Measurements from ENCODE around the gene FAHD1.
"Not testable (repeated sequence)": the region's sequence is repeated elsewhere in the genome, so short reads cannot be mapped to it uniquely, and the experiment has no call there.

Gene FAHD1

GRCh38 chr16:1857433-1858097, 30.6 kb downstream of the FAHD1 start:
- no peak for DNase-seq

- no peak for DNase-seq
Measured at GRCh38 chr16:1858189-1858865, 31.3 kb downstream of the FAHD1 start.

GRCh38 chr16:1859650-1860049, 32.6 kb downstream of the FAHD1 start:
- DNase-seq, result no peak

GRCh38 chr16:1861730-1862129, 34.7 kb downstream of the FAHD1 start:
- no peak for DNase-seq

GRCh38 chr16:1862394-1862793, 35.4 kb downstream of the FAHD1 start:
- no peak for DNase-seq

- DNase-seq, result no peak
Measured at GRCh38 chr16:1863681-1864460, 36.9 kb downstream of the FAHD1 start.

GRCh38 chr16:1865902-1866690, 39.1 kb downstream of the FAHD1 start:
- no peak for DNase-seq

- DNase-seq, result no peak
Measured at GRCh38 chr16:1870365-1871082, 43.5 kb downstream of the FAHD1 start.

GRCh38 chr16:1871974-1872635, 45.1 kb downstream of the FAHD1 start, which contains the start of gene MEIOB:
Gene MEIOB (minus strand): TSS chr16:1872164. CDS start chr16:1868175, 3,989 bp downstream.
- DNase-seq, result no peak

- no peak for DNase-seq
Measured at GRCh38 chr16:1874854-1875253, 47.8 kb downstream of the FAHD1 start.

GRCh38 chr16:1876066-1876465, 49.1 kb downstream of the FAHD1 start:
- DNase-seq, result not testable (repeated sequence)

- no peak for DNase-seq
Measured at GRCh38 chr16:1876468-1876867, 49.5 kb downstream of the FAHD1 start.

GRCh38 chr16:1877089-1877488, 50.1 kb downstream of the FAHD1 start:
- no peak for DNase-seq

GRCh38 chr16:1877804-1878203, 50.8 kb downstream of the FAHD1 start:
- DNase-seq, result no peak

GRCh38 chr16:1878256-1878655, 51.2 kb downstream of the FAHD1 start:
- DNase-seq, result no peak

Data from activated gamma-delta T cell (primary cell).